ENCODE data around the gene NOSTRIN.

NOSTRIN gene

GRCh38 chr2:168912466-168912865 lies 110.0 kb downstream of the NOSTRIN start:
- no peak for DNase-seq (ENCODE audit: low read depth in 1 of 2, low spot score in 1 of 2)
- no peak for TF ChIP-seq POLR2AphosphoS5 (IDR thresholded peaks at IDR 0.05; ENCODE audit: low read depth)
- no peak for TF ChIP-seq GABPA (IDR thresholded peaks at IDR 0.05; ENCODE audit: low read depth)
- TF ChIP-seq, protein P1, sequence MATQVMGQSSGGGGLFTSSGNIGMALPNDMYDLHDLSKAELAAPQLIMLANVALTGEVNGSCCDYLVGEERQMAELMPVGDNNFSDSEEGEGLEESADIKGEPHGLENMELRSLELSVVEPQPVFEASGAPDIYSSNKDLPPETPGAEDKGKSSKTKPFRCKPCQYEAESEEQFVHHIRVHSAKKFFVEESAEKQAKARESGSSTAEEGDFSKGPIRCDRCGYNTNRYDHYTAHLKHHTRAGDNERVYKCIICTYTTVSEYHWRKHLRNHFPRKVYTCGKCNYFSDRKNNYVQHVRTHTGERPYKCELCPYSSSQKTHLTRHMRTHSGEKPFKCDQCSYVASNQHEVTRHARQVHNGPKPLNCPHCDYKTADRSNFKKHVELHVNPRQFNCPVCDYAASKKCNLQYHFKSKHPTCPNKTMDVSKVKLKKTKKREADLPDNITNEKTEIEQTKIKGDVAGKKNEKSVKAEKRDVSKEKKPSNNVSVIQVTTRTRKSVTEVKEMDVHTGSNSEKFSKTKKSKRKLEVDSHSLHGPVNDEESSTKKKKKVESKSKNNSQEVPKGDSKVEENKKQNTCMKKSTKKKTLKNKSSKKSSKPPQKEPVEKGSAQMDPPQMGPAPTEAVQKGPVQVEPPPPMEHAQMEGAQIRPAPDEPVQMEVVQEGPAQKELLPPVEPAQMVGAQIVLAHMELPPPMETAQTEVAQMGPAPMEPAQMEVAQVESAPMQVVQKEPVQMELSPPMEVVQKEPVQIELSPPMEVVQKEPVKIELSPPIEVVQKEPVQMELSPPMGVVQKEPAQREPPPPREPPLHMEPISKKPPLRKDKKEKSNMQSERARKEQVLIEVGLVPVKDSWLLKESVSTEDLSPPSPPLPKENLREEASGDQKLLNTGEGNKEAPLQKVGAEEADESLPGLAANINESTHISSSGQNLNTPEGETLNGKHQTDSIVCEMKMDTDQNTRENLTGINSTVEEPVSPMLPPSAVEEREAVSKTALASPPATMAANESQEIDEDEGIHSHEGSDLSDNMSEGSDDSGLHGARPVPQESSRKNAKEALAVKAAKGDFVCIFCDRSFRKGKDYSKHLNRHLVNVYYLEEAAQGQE (IDR thresholded peaks at IDR 0.05; ENCODE audit: insufficient replicate concordance, low read depth) = no peak
- no peak for TF ChIP-seq CTCF (IDR thresholded peaks at IDR 0.05; ENCODE audit: insufficient read depth, low read length)
- TF ChIP-seq SPI1 (IDR thresholded peaks at IDR 0.05; ENCODE audit: borderline replicate concordance, low read depth) = no peak
- Histone ChIP-seq H3K27me3 (ENCODE audit: insufficient read depth, poor library complexity, severe bottlenecking) (no peaks in the 10 kb centered on the region), H3K4me3 (replicated peaks; ENCODE audit: insufficient read depth, low read length) (no peak overlapping the region), H3K27ac (replicated peaks) (no peak overlapping the region)

- H3K4me3 ChIP-seq (replicated peaks; ENCODE audit: insufficient read depth, low read length) = no peak overlapping the region
- TF ChIP-seq POLR2AphosphoS5 (IDR thresholded peaks at IDR 0.05; ENCODE audit: low read depth) = no peak
- TF ChIP-seq CTCF (IDR thresholded peaks at IDR 0.05; ENCODE audit: insufficient read depth, low read length) = no peak
- TF ChIP-seq, protein P1 (IDR thresholded peaks at IDR 0.05; ENCODE audit: insufficient replicate concordance, low read depth) = no peak
- no peak for TF ChIP-seq GABPA (IDR thresholded peaks at IDR 0.05; ENCODE audit: low read depth)
- TF ChIP-seq SPI1 (IDR thresholded peaks at IDR 0.05; ENCODE audit: borderline replicate concordance, low read depth) = no peak
- DNase-seq (ENCODE audit: low read depth in 1 of 2, low spot score in 1 of 2) = no peak
- no peaks in the 10 kb centered on the region for H3K27me3 ChIP-seq (ENCODE audit: insufficient read depth, poor library complexity, severe bottlenecking)
- no peak overlapping the region for H3K27ac ChIP-seq (replicated peaks)
These were observed 110.5 kb downstream of the NOSTRIN start for GRCh38 chr2:168912901-168913369.

GRCh38 chr2:168913495-168913894 lies 111.1 kb downstream of the NOSTRIN start:
- DNase-seq (ENCODE audit: low read depth in 1 of 2, low spot score in 1 of 2) = no peak
- TF ChIP-seq GABPA (IDR thresholded peaks at IDR 0.05; ENCODE audit: low read depth) = no peak
- TF ChIP-seq, protein P1 (IDR thresholded peaks at IDR 0.05; ENCODE audit: insufficient replicate concordance, low read depth) = no peak
- TF ChIP-seq CTCF (IDR thresholded peaks at IDR 0.05; ENCODE audit: insufficient read depth, low read length) = no peak
- no peak for TF ChIP-seq SPI1 (IDR thresholded peaks at IDR 0.05; ENCODE audit: borderline replicate concordance, low read depth)
- TF ChIP-seq POLR2AphosphoS5 (IDR thresholded peaks at IDR 0.05; ENCODE audit: low read depth) = no peak
- Histone ChIP-seq H3K4me3 (replicated peaks; ENCODE audit: insufficient read depth, low read length) (no peak overlapping the region), H3K27me3 (ENCODE audit: insufficient read depth, poor library complexity, severe bottlenecking) (no peaks in the 10 kb centered on the region), H3K27ac (replicated peaks) (no peak overlapping the region)

Measured in HL-60 (cell line).